NB4 (cell line): Measurements from ENCODE around the gene PAQR3.

ENCODE experiments used
- MYC ChIP-seq: IDR thresholded peaks from 2 replicates; pipeline ENCODE4 v1.6.1; 2011; ENCODE audit warnings: low read depth, low read length
- POLR2A ChIP-seq: IDR thresholded peaks from 2 replicates; pipeline ENCODE4 v1.6.1; 2011; ENCODE audit warnings: mild to moderate bottlenecking; ENCODE audit not compliant: insufficient read length; ENCODE audit errors: extremely low read depth
- TF ChIP-seq, protein P1 (sequence below): IDR thresholded peaks from one replicate; pipeline ENCODE4 v1.5.1; 2012; ENCODE audit warnings: low read depth, low read length

GRCh38 chr4:78923464-78924312 lies 15.6 kb downstream of the PAQR3 start:
- TF ChIP-seq, protein P1, sequence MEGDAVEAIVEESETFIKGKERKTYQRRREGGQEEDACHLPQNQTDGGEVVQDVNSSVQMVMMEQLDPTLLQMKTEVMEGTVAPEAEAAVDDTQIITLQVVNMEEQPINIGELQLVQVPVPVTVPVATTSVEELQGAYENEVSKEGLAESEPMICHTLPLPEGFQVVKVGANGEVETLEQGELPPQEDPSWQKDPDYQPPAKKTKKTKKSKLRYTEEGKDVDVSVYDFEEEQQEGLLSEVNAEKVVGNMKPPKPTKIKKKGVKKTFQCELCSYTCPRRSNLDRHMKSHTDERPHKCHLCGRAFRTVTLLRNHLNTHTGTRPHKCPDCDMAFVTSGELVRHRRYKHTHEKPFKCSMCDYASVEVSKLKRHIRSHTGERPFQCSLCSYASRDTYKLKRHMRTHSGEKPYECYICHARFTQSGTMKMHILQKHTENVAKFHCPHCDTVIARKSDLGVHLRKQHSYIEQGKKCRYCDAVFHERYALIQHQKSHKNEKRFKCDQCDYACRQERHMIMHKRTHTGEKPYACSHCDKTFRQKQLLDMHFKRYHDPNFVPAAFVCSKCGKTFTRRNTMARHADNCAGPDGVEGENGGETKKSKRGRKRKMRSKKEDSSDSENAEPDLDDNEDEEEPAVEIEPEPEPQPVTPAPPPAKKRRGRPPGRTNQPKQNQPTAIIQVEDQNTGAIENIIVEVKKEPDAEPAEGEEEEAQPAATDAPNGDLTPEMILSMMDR = no peak
- TF ChIP-seq POLR2A = no peak
- TF ChIP-seq MYC = no peak
